ENCODE results near the gene UMODL1. TPM values are rescaled to one million over a fixed set of nuclear protein-coding genes. Genes with fewer than 3 reads are reported as not detected.

Gene UMODL1
- total and polyA plus RNA-seq, 2 of the 13 experiments (the other 11 are each of a cell fraction or from before 2014, with no cell fraction given): not detected

DNA sequence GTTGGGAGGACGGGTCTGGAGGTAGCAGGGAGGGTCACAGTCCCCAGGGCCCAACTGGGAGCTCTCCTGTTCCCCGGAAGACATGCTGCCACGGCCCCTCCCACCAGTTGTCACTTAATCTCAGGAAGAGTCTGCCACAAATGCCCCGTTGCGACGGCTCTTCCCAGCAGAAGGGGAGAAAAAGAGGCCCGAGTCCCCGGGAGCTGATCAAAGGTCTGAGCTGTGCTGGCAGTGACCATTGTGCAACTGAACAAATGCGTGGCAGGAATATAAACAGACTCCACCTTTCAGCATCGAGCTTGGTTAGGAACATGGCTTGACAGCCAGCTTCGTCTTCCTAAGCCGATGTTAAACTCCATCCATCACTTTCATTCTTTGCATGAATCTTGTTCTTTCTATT, 33.2 kb upstream of the UMODL1 start (continued):
- TF ChIP-seq GZF1 (CRISPR knock-in tag; IDR thresholded peaks at IDR 0.05) (no peak), ZFX (CRISPR knock-in tag; IDR thresholded peaks at IDR 0.05; ENCODE audit: low read depth) (no peak; the same call in 1 of the 2 replicates), ZNF746 (CRISPR knock-in tag; IDR thresholded peaks at IDR 0.05) (no peak), ATF1 (CRISPR knock-in tag; IDR thresholded peaks at IDR 0.05) (no peak), ZNF33A (CRISPR knock-in tag; IDR thresholded peaks at IDR 0.05; ENCODE audit: borderline replicate concordance) (no peak), ZNF367 (CRISPR knock-in tag; IDR thresholded peaks at IDR 0.05; ENCODE audit: borderline replicate concordance) (no peak), ZC3H13 (CRISPR knock-in tag; IDR thresholded peaks at IDR 0.05) (no peak), PREB (CRISPR knock-in tag; IDR thresholded peaks at IDR 0.05) (no peak), ZNF383 (CRISPR knock-in tag; IDR thresholded peaks at IDR 0.05; ENCODE audit: borderline replicate concordance) (no peak), STAG1 (CRISPR knock-in tag; IDR thresholded peaks at IDR 0.05) (no peak), RFXANK (CRISPR knock-in tag; IDR thresholded peaks at IDR 0.05) (no peak), ZNF329 (CRISPR knock-in tag; IDR thresholded peaks at IDR 0.05; ENCODE audit: low read depth) (no peak), ZNF124 (CRISPR knock-in tag; IDR thresholded peaks at IDR 0.05) (no peak), SMAD1 (CRISPR knock-in tag; IDR thresholded peaks at IDR 0.05; ENCODE audit: borderline replicate concordance, low read depth) (no peak), THAP11 (CRISPR knock-in tag; IDR thresholded peaks at IDR 0.05) (no peak), ESRRA (CRISPR knock-in tag; IDR thresholded peaks at IDR 0.05; ENCODE audit: low read depth) (no peak), SNAPC5 (CRISPR knock-in tag; IDR thresholded peaks at IDR 0.05; ENCODE audit: borderline replicate concordance) (no peak)
- TF ChIP-seq, protein P1, sequence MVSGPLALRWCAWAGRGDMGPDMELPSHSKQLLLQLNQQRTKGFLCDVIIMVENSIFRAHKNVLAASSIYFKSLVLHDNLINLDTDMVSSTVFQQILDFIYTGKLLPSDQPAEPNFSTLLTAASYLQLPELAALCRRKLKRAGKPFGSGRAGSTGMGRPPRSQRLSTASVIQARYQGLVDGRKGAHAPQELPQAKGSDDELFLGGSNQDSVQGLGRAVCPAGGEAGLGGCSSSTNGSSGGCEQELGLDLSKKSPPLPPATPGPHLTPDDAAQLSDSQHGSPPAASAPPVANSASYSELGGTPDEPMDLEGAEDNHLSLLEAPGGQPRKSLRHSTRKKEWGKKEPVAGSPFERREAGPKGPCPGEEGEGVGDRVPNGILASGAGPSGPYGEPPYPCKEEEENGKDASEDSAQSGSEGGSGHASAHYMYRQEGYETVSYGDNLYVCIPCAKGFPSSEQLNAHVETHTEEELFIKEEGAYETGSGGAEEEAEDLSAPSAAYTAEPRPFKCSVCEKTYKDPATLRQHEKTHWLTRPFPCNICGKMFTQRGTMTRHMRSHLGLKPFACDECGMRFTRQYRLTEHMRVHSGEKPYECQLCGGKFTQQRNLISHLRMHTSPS (CRISPR knock-in tag; IDR thresholded peaks at IDR 0.05; ENCODE audit: low read depth): peak; percentile 30; the same call in 1 of the 2 replicates
- TF ChIP-seq, protein P2, sequence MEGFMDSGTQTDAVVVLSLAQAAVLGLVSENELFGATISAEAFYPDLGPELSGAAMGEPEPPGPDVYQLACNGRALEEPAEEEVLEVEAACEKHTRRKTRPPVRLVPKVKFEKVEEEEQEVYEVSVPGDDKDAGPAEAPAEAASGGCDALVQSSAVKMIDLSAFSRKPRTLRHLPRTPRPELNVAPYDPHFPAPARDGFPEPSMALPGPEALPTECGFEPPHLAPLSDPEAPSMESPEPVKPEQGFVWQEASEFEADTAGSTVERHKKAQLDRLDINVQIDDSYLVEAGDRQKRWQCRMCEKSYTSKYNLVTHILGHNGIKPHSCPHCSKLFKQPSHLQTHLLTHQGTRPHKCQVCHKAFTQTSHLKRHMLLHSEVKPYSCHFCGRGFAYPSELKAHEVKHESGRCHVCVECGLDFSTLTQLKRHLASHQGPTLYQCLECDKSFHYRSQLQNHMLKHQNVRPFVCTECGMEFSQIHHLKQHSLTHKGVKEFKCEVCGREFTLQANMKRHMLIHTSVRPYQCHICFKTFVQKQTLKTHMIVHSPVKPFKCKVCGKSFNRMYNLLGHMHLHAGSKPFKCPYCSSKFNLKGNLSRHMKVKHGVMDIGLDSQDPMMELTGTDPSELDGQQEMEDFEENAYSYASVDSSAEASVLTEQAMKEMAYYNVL (CRISPR knock-in tag; IDR thresholded peaks at IDR 0.05; ENCODE audit: borderline replicate concordance): 0 out of 2 replicates have a peak, but pooled peaks have one; percentile 32
- TF ChIP-seq, protein P3, sequence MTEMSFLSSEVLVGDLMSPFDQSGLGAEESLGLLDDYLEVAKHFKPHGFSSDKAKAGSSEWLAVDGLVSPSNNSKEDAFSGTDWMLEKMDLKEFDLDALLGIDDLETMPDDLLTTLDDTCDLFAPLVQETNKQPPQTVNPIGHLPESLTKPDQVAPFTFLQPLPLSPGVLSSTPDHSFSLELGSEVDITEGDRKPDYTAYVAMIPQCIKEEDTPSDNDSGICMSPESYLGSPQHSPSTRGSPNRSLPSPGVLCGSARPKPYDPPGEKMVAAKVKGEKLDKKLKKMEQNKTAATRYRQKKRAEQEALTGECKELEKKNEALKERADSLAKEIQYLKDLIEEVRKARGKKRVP (CRISPR knock-in tag; IDR thresholded peaks at IDR 0.05): no peak
- TF ChIP-seq, protein P4, sequence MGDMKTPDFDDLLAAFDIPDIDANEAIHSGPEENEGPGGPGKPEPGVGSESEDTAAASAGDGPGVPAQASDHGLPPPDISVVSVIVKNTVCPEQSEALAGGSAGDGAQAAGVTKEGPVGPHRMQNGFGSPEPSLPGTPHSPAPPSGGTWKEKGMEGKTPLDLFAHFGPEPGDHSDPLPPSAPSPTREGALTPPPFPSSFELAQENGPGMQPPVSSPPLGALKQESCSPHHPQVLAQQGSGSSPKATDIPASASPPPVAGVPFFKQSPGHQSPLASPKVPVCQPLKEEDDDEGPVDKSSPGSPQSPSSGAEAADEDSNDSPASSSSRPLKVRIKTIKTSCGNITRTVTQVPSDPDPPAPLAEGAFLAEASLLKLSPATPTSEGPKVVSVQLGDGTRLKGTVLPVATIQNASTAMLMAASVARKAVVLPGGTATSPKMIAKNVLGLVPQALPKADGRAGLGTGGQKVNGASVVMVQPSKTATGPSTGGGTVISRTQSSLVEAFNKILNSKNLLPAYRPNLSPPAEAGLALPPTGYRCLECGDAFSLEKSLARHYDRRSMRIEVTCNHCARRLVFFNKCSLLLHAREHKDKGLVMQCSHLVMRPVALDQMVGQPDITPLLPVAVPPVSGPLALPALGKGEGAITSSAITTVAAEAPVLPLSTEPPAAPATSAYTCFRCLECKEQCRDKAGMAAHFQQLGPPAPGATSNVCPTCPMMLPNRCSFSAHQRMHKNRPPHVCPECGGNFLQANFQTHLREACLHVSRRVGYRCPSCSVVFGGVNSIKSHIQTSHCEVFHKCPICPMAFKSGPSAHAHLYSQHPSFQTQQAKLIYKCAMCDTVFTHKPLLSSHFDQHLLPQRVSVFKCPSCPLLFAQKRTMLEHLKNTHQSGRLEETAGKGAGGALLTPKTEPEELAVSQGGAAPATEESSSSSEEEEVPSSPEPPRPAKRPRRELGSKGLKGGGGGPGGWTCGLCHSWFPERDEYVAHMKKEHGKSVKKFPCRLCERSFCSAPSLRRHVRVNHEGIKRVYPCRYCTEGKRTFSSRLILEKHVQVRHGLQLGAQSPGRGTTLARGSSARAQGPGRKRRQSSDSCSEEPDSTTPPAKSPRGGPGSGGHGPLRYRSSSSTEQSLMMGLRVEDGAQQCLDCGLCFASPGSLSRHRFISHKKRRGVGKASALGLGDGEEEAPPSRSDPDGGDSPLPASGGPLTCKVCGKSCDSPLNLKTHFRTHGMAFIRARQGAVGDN (CRISPR knock-in tag; IDR thresholded peaks at IDR 0.05): peak; percentile 60
